Coronary artery (tissue), 2 donors: Measurements from ENCODE around the gene EFNB2.

Experiments
- DNase-seq: peaks from one replicate; pipeline ENCODE4 v3.0.0-alpha.2; 2017; ENCODE audit warnings: low spot score
- H3K27ac ChIP-seq, 2 donors: fragments of 200-600 bp; sonication (generic); one replicate each; pipeline ENCODE4 v1.5.1; 2016 to 2019
- H3K4me3 ChIP-seq: fragments of 200-600 bp; sonication (generic); 2 replicates; pipeline ENCODE4 v1.5.1; 2016; ENCODE audit warnings: mild to moderate bottlenecking, moderate library complexity
- CTCF ChIP-seq: fragments of 200-600 bp; sonication (generic); IDR thresholded peaks from one replicate; pipeline ENCODE4 v1.5.1; 2019; ENCODE audit warnings: antibody characterized with exemption

EFNB2 gene

GRCh38 chr13:106488686-106489085 lies 46.8 kb downstream of the EFNB2 start:
- no peak for DNase-seq
- H3K27ac ChIP-seq: no peak overlapping the region
- H3K4me3 ChIP-seq: no peak overlapping the region
- TF ChIP-seq CTCF: no peak

DNA sequence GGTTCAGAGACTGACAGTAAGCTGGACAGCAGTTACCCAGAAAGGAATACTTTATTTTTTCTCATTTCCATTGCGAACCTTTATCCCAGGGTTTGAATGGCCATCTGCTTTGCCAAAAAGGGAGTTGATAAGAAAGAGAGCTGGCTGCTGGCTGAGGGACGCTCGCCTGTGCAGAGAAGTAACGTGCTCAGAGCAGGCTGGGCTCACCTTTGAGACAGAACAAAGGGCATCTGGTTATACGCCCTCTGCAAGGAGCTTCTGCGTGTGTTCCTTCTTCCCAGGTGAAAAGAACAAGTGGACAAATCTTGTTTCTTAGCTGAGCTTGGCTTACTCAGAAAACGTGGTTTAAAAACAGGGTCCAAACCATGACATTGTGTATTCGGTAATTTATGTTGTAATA lies 47.4 kb downstream of the EFNB2 start:
- no peak overlapping the region for H3K27ac ChIP-seq
- no peak for DNase-seq
- TF ChIP-seq CTCF: no peak
- H3K4me3 ChIP-seq: no peak overlapping the region

DNA sequence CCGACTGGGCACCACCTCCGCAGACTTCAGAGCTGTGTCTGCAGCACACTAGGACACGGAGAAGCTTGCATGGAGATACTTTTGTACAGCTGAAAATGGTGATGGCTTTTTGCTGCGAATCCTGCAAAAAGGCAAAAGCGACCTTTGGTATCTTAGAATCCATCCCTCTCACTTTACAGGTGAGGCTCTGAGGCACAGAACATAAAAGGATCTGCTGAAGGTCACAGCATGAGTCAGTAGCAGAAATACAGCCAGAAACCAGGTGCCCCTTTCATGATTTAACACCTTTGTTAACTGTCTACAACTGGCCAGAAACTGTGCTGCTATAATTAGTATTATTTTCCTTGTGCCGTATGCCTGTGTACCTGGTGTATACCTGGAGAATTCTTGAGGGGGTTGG lies 48.3 kb downstream of the EFNB2 start:
- no peak for TF ChIP-seq CTCF
- Histone ChIP-seq H3K4me3 (no peak overlapping the region), H3K27ac (no peak overlapping the region)
- DNase-seq: no peak

DNA sequence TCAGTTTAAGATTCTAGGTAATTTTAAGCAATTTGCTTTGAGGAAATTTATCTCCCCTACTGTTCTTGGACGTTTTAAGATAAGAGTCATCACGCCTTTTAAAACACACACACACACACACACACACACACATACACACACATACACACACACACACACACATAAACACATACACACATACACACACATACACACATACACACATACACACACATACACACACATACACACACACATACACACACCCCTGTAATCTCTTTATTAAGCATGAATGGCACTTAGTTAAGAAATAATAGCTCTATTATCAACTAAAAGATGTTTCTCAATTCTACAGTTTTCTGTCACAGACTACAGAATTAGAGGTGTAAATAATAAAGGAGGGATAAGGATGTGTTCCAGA lies 49.2 kb downstream of the EFNB2 start:
- H3K4me3 ChIP-seq: no peak overlapping the region
- TF ChIP-seq CTCF: no peak
- no peak for DNase-seq
- peak overlapping the region; percentile 5 to 77 for H3K27ac ChIP-seq

DNA sequence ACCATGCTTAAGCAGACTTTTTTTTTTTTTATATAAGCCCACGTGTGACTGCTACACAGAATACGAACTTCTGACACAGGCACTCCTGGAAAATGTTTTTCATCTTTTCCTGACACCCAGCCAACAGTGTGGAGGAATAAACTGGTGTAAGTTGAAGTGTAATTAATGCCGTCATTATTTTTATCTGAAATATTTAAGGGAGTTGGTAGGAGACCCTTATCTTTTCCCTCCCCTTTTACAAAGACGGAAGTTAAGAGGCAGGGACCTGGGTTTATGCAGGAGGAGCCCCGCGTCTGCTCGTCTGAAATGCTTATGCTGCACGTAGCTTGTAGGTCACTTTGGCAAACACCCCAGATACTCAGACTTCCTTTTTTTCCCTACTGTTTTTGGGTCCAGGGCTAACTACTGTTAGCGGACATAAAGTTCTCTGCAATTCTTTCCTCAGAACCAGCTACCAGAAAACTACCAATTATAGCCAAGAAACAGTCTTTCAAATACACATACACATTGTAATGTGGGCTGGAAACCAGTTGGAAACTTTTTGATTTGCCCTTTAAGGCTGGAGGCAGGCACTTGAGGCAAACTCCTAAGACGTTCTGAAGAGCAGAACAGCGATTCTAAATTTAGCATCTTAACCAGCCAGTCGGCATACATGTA lies 50.8 kb downstream of the EFNB2 start:
- no peak for DNase-seq
- TF ChIP-seq CTCF: no peak

GRCh38 chr13:106484084-106484483 lies 51.4 kb downstream of the EFNB2 start:
- H3K4me3 ChIP-seq: peak overlapping the region; percentile 53
- TF ChIP-seq CTCF: no peak
- H3K27ac ChIP-seq: peak overlapping the region; percentile 77 to 88
- no peak for DNase-seq

More for the DNA sequence above, 50.8 kb downstream of the EFNB2 start:
- Histone ChIP-seq H3K4me3 (peak overlapping the region; percentile 53), H3K27ac (peak overlapping the region; percentile 77 to 88)

DNA sequence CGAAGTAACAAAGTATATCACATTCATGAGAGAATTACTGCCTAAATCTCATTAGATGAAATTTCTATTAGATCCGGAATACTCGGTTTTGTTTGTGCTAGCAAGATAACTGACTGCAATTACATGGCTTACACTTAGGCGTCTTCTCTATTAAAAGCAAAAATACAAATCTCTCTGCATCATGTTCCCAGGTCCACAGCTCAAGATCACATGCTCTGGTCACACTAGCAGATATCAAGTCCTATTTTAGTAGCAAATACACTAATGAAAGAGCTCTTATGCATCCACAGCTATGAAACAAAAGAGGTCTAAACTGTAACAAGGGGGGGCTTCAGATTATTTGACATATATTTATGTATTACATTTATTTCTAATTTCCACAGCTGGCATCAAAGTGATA lies 53.5 kb downstream of the EFNB2 start:
- Histone ChIP-seq H3K27ac (peak overlapping the region in 1 of 2 donors; percentile 53), H3K4me3 (no peak overlapping the region)
- no peak for TF ChIP-seq CTCF
- no peak for DNase-seq
